Superior temporal gyrus (tissue), 1 donor: ENCODE data around the gene COG5.

Experiments
- DNase-seq: peaks from one replicate; pipeline ENCODE4 v3.0.0-alpha.2; 2016; ENCODE audit errors: extremely low spot score

Gene COG5

DNA sequence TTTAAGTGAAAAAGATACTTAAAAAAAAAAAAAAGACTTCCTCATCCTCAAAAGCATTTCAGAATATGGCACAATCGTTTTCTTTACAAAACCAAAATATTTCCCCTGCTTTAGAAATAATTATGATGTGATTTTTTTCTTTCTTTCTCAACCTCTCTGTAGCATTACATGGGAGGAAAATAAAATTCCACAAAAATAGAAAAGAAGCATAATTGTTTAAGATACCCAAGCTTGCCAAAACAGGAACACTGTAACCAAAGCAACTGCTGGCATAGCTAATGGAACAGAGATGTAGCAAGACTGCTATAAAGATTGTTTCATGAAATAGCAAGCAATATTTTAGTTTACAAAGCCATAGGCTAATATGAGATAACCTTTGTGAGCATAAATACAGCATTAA is 169.4 kb downstream of the COG5 start:
- no peak for DNase-seq

- DNase-seq, result no peak
Observed at GRCh38 chr7:107392830-107393229, 170.9 kb downstream of the COG5 start.

DNA sequence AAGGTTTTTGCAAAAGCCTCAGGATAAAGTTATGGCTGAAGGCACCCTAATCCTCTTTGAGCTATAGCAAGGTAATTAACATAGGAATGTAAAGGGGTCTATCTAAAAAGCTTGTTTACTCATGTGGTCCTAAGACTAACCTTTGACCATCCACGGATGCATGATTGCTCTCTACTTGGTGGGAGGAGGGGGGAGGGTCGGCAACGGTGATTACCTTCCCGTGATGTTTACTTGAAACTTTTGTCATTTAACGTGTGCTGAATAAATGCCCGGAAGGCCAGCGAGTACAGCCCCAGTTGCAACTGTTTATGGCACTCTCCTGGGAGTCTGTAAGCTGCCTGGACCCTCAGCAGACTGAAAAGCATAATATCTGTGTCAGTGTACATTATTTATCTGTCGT is 172.8 kb downstream of the COG5 start:
- no peak for DNase-seq

- no peak for DNase-seq
Observed at GRCh38 chr7:107388604-107389003, 175.1 kb downstream of the COG5 start.

- no peak for DNase-seq
Observed at GRCh38 chr7:107387573-107388219, 176.0 kb downstream of the COG5 start.

DNA sequence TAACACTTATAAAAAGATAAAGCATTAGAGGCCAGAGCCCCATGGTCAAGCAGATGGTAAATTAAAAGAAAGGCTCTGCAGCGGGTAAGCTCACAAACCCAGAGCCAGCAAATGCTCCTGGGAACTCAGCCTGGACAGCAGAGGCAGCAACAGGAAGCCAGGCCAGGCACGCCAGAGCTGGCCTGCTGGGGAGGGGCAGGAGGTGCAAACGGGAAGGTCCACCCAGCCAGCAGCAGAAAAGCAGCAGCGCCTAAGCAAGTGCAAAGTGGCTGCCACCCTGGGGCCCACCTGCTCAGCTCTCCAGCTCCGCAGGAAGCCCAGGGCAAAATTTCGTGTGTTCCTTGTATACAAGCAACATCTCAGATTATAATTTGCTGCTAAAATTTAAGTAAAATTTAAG is 176.6 kb downstream of the COG5 start:
- no peak for DNase-seq

DNA sequence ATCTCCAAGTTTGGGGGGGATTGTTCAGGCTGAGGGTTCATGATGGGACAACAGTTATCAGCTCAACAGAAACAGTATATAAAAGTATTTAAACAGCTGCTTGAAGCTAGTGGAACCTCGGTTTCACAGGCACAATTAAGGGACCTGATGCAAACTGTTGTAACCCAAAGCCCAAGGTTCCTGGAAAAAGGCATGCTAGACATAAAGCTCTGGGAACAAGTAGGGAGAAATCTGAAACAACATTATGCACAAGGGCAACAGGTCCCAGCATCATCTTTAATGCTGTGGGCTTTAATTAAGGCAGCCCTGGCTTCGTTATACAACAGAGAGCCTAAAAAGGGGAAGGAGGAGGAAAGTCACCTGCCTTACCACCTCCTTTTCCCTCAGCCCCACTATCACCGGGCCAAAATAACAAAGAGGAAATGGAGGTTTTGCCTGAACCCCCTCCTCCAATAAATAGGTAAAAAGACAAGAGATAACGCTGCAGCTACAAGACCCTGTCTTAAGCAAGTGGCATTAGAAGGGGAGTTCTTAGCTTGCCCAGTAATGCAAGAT is 177.1 kb downstream of the COG5 start:
- no peak for DNase-seq

DNA sequence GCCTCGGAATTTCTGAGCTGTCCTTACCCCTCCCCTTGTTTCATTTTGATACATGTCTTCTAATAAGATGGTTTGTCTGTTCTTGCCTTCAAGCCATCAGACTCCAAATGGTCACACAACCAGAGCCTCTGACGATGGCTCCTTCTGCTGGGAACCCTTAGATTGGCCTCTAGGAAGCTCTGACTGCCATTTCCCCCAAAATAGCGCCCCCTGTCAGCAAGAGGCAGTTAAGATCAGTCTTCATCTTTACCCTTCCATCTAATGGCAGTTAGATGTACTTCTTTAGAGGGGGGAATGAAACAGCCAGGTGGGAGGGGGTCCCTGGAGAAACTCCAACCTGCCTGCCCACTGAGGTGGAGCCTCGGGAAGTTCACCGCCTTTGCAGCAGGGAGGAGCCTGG is 179.7 kb downstream of the COG5 start:
- no peak for DNase-seq

DNA sequence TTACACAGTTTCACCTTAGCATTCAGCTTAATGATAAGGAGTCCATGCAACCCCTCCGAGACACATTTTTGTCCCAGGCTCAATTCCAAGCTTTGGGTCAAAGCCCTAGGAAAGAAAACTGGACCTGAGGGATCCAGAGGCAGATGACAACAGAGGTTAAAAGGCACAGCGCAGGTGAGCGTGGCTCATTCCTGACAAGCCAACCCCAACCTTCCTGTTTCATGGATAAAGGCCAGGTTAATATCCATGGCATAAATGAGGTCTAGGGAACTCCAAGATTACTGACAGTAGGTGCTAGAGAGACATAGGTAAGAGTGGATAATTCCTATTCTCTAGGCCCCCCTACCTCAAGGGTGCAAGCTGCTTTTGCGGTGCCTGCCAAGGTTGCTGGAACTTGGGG is 180.5 kb downstream of the COG5 start:
- no peak for DNase-seq

DNA sequence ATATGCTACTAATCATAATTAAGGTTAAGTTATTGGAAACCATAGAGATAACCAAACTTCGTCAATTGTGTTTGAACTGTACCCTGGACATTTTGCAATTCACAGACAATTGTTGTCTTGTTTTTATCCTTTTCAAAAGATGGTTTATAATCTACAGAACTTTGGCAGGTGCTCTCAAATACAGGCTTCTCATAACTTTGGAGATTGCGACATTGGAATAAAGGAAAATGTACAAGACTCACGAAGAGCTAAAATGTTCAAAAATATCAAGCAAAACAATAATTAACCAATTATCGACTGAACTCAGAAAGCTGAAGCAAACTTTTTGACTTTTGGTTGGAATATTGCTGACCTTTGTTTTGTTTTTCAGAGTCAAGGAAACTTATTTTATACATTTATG is 182.3 kb downstream of the COG5 start:
- DNase-seq, result no peak

DNA sequence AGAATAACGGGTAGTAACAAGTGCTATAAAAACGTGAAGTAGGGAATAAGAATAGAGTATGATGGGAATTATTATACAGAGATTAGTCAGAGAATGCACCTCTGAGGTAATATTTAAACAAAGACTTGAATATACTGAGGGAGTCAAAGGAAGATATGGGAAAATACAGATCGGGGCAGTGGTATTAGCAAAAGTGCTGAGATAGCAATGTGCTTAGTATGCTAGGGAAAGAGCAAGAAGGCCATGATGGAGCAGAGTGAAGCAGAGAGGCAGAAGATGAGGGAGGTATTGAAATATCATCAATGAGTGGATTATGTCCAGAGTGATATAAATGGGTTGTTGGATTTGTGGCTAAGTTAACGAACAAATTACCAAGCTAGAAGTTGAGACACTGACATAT is 190.4 kb downstream of the COG5 start:
- DNase-seq, result no peak

DNA sequence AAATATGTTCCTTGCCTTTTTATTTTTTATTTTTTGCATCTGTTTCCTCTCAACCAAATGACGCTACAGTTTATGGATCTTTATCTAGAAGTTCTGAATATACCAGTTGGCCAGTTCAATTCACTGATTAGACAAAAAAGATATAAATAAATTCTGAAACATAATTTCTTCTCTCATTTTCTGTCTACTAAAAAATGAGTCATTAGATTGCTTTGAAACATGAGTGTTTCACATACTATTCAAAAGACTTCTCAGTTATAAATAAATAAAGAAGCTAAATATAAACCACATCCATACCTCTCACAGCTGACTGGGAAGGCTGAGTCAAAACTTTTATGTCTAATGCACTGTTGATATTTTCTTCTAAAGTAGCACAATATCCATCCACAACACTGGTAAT is 191.4 kb downstream of the COG5 start:
- peak; percentile 30 for DNase-seq

- no peak for DNase-seq
Observed at GRCh38 chr7:107370816-107371215, 192.9 kb downstream of the COG5 start.

DNA sequence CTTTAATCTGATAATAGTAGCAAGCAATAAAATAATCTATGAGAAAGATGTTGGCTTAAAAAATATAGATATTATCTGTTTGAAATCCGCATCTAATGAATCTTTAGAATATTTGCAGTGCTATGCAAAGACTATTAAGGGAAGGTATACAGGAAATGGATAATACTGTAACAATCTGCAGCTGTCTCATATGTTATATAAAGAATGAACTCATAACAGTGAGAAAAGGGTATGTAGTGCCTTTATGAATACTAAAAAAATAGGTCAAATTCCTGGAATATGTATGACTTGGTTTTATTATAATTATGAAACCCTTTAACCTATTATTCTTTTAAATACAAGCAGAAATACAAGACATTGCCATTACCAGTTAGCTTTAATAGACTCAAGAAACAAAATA is 198.9 kb downstream of the COG5 start:
- DNase-seq, result no peak

GRCh38 chr7:107359520-107360316 is 204.0 kb downstream of the COG5 start:
- no peak for DNase-seq

GRCh38 chr7:107355616-107356015 is 208.1 kb downstream of the COG5 start:
- DNase-seq, result no peak

DNA sequence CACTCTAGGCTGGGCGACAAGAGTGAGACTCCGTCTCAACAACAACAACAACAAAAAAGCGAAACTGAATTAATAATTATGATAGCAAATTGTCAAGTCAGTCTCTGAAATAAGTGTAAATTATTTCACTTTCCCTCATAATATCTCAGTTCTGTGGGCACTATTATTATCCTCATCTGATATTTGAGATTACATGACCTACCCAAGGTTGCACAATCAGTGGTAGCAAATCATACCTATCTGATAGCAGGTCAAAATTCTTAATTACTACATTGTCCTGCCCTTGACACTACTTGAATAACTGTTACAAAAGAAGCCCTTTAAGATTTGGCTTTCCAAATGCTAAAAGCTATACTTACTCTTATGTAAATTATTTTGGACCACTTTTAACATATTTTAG is 209.1 kb downstream of the COG5 start:
- DNase-seq, result no peak

GRCh38 chr7:107353701-107354100 is 210.0 kb downstream of the COG5 start:
- DNase-seq, result no peak

- no peak for DNase-seq
Observed at GRCh38 chr7:107345898-107346297, 217.8 kb downstream of the COG5 start.

DNA sequence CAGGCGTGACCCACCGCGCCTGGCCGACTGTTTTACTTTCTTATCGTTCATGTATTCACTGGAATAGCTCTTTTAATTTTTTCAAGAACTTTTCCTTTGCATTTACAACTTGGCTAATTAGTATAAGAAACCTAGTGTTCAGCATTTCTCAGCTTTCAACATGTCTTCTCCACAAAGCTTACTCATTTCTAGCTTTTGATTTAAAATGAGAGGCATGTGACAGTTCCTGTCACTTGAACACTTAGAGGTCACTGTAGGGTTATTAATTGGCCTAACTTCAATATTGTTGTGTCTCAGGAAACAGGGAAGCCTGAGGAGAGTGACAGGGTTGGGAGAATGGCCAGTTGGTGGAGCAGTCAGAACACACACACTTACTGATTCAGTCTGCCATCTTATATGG is 218.9 kb downstream of the COG5 start:
- DNase-seq, result no peak

DNA sequence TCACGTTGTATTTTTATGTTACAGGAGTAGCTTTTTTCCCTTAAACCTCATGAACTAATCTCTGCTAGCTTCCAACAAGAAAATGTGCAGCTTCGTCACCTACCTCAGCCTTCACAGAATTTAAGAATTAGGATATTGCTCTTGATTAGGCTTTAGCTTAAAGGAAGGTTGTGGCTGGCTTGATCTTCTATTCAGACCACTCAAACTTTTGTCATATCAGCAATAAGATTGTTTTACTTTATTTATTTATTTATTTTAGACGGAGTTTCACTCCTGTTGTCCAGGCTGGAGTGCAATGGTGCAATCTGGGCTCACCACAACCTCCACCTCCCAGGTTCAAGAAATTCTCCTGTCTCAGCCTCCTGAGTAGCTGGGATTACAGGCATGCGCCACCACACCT is 219.4 kb downstream of the COG5 start:
- no peak for DNase-seq

- DNase-seq, result no peak
Observed at GRCh38 chr7:107338080-107338479, 225.6 kb downstream of the COG5 start.
